PC-3 (cell line): ENCODE measurements around the gene DGUOK.

Experiments
- EZH2 ChIP-seq: fragments of 300-600 bp; sonication (generic); IDR thresholded peaks from one replicate; pipeline ENCODE4 v1.6.1; 2017; ENCODE audit warnings: antibody characterized with exemption, mild to moderate bottlenecking, low read length; ENCODE audit not compliant: unreplicated experiment
- EZH2phosphoT487 ChIP-seq: fragments of 300-600 bp; sonication (generic); IDR thresholded peaks from 2 replicates; pipeline ENCODE4 v1.6.1; 2018; ENCODE audit warnings: mild to moderate bottlenecking, antibody characterized with exemption, low read length, borderline replicate concordance
- TF ChIP-seq, protein P1 (sequence below): fragments of 300-600 bp; sonication (generic); conservative IDR thresholded peaks from 2 replicates; pipeline ENCODE4 v1.5.1; 2017; ENCODE audit warnings: antibody characterized with exemption, low read depth, mild to moderate bottlenecking, low read length

DNA sequence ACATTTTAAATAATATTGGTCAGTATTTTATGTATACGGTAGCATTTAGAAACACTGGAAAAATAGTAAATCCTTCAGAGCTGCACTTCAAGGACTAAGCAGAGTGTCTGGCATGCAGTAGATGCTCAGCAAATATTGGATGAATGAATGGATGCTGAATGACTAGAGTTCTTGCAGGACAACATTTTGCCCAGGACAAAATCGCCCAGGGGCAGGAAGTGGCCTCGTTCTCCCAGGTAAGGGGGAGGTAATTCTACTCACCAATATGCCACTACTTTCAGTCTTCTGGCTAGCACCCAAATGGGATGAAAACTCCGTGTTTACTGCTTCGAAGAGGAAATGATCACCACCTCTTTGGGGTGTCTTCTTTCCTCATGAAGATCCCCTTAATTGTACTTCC lies 4.0 kb upstream of the DGUOK start:
- TF ChIP-seq, protein P1, sequence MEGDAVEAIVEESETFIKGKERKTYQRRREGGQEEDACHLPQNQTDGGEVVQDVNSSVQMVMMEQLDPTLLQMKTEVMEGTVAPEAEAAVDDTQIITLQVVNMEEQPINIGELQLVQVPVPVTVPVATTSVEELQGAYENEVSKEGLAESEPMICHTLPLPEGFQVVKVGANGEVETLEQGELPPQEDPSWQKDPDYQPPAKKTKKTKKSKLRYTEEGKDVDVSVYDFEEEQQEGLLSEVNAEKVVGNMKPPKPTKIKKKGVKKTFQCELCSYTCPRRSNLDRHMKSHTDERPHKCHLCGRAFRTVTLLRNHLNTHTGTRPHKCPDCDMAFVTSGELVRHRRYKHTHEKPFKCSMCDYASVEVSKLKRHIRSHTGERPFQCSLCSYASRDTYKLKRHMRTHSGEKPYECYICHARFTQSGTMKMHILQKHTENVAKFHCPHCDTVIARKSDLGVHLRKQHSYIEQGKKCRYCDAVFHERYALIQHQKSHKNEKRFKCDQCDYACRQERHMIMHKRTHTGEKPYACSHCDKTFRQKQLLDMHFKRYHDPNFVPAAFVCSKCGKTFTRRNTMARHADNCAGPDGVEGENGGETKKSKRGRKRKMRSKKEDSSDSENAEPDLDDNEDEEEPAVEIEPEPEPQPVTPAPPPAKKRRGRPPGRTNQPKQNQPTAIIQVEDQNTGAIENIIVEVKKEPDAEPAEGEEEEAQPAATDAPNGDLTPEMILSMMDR, result no peak
- no peak for TF ChIP-seq EZH2
- TF ChIP-seq EZH2phosphoT487, result no peak
